HEK293T (cell line): ENCODE measurements around the gene GLCE.

ENCODE experiments used
- CTCF ChIA-PET: fragments of 350-600 bp; formaldehyde crosslinking; extraction: SDS; loops from one replicate; lab custom pipeline; 2021; ENCODE audit warnings: antibody characterized with exemption, inconsistent platforms; lab: Yijun Ruan, JAX
- POLR2A ChIA-PET: fragments of 350-600 bp; formaldehyde crosslinking; extraction: SDS; loops from one replicate; lab custom pipeline; 2020; ENCODE audit warnings: antibody characterized with exemption, inconsistent platforms; lab: Yijun Ruan, JAX
- DNase-seq: peaks from one replicate; pipeline ENCODE4 v3.0.0; 2012; ENCODE audit warnings: mixed read lengths; ENCODE audit errors: extremely low spot score
- ARNT ChIP-seq: fragments of 450-650 bp; IDR thresholded peaks from 2 replicates; pipeline ENCODE4 v1.6.1; 2017; ENCODE audit warnings: mild to moderate bottlenecking
- BHLHE40 ChIP-seq: fragments of 450-650 bp; IDR thresholded peaks from 2 replicates; pipeline ENCODE4 v1.6.1; 2016; ENCODE audit warnings: mild to moderate bottlenecking, moderate library complexity, borderline replicate concordance
- CTBP1 ChIP-seq: fragments of 450-650 bp; IDR thresholded peaks from 2 replicates; pipeline ENCODE4 v1.6.1; 2016; ENCODE audit warnings: borderline replicate concordance
- ELF4 ChIP-seq: fragments of 450-650 bp; IDR thresholded peaks from 2 replicates; pipeline ENCODE4 v1.6.1; 2017; ENCODE audit warnings: antibody characterized with exemption
- FOXA1 ChIP-seq: fragments of 450-650 bp; IDR thresholded peaks from 2 replicates; pipeline ENCODE4 v1.6.1; 2016; ENCODE audit warnings: mild to moderate bottlenecking
- FOXK2 ChIP-seq: fragments of 450-650 bp; IDR thresholded peaks from 2 replicates; pipeline ENCODE4 v1.6.1; 2016; ENCODE audit warnings: mild to moderate bottlenecking
- FOXM1 ChIP-seq: fragments of 450-650 bp; IDR thresholded peaks from 2 replicates; pipeline ENCODE4 v1.6.1; 2017; ENCODE audit warnings: mild to moderate bottlenecking, borderline replicate concordance
- HDGF ChIP-seq: fragments of 450-650 bp; IDR thresholded peaks from 2 replicates; pipeline ENCODE4 v1.6.1; 2017; ENCODE audit warnings: antibody characterized with exemption, borderline replicate concordance
- L3MBTL2 ChIP-seq: fragments of 450-650 bp; conservative IDR thresholded peaks from 2 replicates; pipeline ENCODE4 v1.6.1; 2016; ENCODE audit warnings: mild to moderate bottlenecking
- LEF1 ChIP-seq: fragments of 450-650 bp; IDR thresholded peaks from 2 replicates; pipeline ENCODE4 v1.6.1; 2017; ENCODE audit warnings: mild to moderate bottlenecking, borderline replicate concordance
- NFRKB ChIP-seq: fragments of 450-650 bp; IDR thresholded peaks from 2 replicates; pipeline ENCODE4 v1.6.1; 2016; ENCODE audit warnings: mild to moderate bottlenecking, moderate library complexity
- SP1 ChIP-seq: fragments of 450-650 bp; IDR thresholded peaks from 2 replicates; pipeline ENCODE4 v1.6.1; 2017
- SUZ12 ChIP-seq: fragments of 450-650 bp; IDR thresholded peaks from 2 replicates; pipeline ENCODE4 v1.6.1; 2016; ENCODE audit warnings: mild to moderate bottlenecking
- TARDBP ChIP-seq: fragments of 450-650 bp; IDR thresholded peaks from 2 replicates; pipeline ENCODE4 v1.6.1; 2016
- ZNF384 ChIP-seq: fragments of 450-650 bp; IDR thresholded peaks from 2 replicates; pipeline ENCODE4 v1.6.1; 2016
- TF ChIP-seq, protein P1 (sequence below): fragments of 450-650 bp; IDR thresholded peaks from 2 replicates; pipeline ENCODE4 v1.6.1; 2016

GLCE gene

DNA sequence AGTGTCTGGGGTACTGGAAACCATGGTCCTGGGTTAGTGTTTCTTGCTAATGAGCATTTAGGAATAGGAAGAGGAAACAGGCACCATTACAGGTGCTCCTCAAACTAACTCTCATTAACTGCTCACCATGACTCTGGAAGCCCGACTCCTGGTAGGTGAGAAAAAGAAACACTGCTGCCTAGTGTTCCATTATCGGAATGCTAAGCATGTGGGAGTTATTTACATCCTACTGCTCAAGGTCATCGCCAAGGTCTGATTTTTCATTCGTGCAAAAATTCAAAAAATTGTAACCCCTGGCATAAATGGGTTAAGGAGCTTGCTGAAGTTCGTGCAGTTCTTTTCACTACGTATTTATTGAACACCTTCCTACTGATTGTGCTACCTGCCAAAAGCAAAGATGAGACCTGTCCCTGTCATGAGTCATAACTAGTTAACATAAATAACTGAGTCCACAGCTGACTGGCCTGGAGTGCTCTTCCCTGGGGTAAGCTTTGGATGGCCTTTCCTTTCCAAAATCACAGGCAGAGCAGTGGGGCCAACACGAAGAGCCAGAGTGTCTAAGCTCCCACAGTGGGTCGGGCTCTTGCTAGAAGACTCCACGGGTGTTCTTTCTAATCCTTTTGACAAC, 115.6 kb downstream of the GLCE start:
- no peak for DNase-seq
- TF ChIP-seq FOXA1 (no peak), ELF4 (no peak)
- POLR2A ChIA-PET = interaction anchor here (1.3 kb wide), 1 partner anchor 24 kb away, joined by 3 read pairs; no protein-coding TSS in a partner anchor

DNA sequence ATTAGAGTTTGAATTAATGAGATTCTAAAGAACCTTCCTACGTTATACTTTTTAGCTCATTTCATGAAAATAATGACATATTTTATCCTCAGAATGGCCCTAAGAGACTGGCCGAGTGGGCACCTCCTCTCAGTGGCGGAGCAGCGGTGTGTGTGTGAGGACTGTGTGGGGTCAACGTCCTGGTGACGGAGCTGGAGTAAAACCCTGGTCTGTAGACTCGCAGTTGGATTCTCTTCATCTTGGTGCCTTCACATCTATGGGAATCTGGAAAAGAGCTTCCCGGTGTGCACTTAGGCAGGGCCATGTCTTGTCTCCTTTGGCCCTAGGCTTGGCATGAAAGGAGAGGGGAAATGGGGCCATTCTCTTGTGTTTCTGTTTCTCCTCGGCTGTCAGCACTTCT, 116.9 kb downstream of the GLCE start:
- no peak for DNase-seq
- ChIA-PET POLR2A (no interaction called here), CTCF (interaction anchor here (1.2 to 1.8 kb wide), 2 partner anchors 11 to 12 kb away, joined by 3 to 4 read pairs; no protein-coding TSS in a partner anchor)

More for the DNA sequence above, 115.6 kb downstream of the GLCE start:
- CTCF ChIA-PET = interaction anchor here (0.9 kb wide), 1 partner anchor 11 kb away, joined by 3 read pairs; no protein-coding TSS in a partner anchor

GRCh38 chr15:69279636-69280035, 119.2 kb downstream of the GLCE start:
- ChIA-PET POLR2A (no interaction called here), CTCF (interaction anchor here (0.6 to 1.0 kb wide), 3 partner anchors 11 to 193 kb away, joined by 3 to 4 read pairs (median 3); no protein-coding TSS in a partner anchor)

More for the DNA sequence above, 116.9 kb downstream of the GLCE start:
- TF ChIP-seq BHLHE40 (no peak), FOXM1 (no peak), ARNT (no peak), TARDBP (no peak), ELF4 (no peak), NFRKB (no peak), CTBP1 (no peak)
- TF ChIP-seq, protein P1, sequence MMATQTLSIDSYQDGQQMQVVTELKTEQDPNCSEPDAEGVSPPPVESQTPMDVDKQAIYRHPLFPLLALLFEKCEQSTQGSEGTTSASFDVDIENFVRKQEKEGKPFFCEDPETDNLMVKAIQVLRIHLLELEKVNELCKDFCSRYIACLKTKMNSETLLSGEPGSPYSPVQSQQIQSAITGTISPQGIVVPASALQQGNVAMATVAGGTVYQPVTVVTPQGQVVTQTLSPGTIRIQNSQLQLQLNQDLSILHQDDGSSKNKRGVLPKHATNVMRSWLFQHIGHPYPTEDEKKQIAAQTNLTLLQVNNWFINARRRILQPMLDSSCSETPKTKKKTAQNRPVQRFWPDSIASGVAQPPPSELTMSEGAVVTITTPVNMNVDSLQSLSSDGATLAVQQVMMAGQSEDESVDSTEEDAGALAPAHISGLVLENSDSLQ = no peak

DNA sequence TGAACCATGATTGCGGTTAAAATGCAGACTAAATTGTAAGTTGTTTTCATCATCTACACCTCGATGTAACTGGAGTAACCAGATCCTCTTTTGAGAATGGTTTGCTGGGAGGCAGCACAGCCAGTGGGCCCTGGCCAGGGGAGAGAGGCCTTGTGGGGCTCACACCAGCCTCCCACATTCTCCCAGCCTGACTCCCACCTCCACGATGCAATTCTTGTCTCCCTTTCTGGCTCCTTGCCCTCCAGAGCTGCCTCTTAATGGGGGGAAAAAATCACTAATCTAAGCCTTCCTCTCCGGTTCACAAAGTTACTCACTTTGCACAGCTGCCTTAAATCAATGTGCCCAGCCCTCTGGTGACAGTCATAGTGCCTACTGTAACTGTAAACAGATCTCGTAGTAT, 120.3 kb downstream of the GLCE start:
- ChIA-PET POLR2A (no interaction called here), CTCF (no interaction called here)
- no peak for DNase-seq
- TF ChIP-seq, protein P1 = no peak
- TF ChIP-seq ARNT (no peak), TARDBP (no peak), L3MBTL2 (no peak)

More at GRCh38 chr15:69279636-69280035, 119.2 kb downstream of the GLCE start:
- no peak for TF ChIP-seq BHLHE40
- no peak for TF ChIP-seq ARNT
- no peak for TF ChIP-seq FOXK2
- no peak for DNase-seq

DNA sequence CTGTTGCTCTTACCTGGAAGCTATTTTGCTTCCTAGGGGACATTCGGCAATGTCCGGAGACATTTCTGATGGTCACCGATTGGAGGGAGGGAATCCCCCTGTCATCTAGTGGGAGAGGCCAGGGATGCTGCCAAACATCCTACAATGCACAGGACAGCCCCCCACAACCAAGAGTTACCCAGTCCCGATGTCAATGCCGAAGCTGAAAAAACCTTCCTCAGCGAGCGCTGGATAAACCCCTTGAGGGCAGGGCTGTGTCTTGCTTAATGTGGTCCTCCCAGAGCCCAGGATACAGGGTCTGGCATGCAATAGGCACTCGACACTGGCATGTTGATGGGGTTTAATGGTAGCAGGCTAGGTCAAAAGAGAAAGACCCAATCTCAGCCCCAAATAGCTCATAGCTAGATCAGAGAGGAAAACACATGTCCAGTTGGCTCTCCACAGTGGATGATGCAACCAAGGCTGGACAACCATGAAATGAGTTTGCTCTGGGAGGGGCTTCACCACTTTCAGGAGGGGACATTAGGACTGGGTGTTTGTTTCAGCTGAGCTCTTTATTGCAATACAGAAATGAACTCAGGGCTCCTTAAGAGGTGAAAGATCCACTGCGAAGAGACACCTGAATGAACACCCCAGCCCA, 121.8 kb downstream of the GLCE start:
- no peak for DNase-seq
- no peak for TF ChIP-seq CTBP1
- no peak for TF ChIP-seq SUZ12
- TF ChIP-seq, protein P1 = no peak
- no peak for TF ChIP-seq FOXK2
- TF ChIP-seq L3MBTL2 = no peak
- no peak for TF ChIP-seq HDGF
- TF ChIP-seq SP1 = no peak
- no peak for TF ChIP-seq BHLHE40
- no peak for TF ChIP-seq FOXA1
- TF ChIP-seq LEF1 = no peak
- TF ChIP-seq FOXM1 = no peak
- no peak for TF ChIP-seq ZNF384
- TF ChIP-seq NFRKB = no peak
- TF ChIP-seq ELF4 = no peak
- CTCF ChIA-PET = no interaction called here
- POLR2A ChIA-PET = no interaction called here

DNA sequence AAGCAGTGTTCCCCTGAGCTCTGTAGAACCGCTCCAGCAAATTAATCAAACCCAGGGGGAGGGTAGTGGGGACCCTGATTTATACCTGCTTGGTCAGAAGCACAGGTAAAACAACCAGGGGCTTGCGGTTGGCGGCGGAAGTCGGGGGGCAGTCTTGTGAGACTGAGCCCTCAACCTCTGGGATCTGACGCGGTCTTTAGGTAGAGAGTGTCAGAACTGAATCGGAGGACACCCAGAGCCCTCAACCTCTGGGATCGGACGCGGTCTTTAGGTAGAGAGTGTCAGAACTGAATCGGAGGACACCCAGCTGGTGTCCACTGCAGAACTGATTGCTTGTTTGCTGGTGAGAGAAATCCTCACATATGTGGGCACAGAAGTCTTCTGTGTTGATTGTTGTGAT, 125.4 kb downstream of the GLCE start:
- TF ChIP-seq CTBP1 (no peak), FOXM1 (no peak)
- CTCF ChIA-PET = no interaction called here
- no peak for DNase-seq
- POLR2A ChIA-PET = no interaction called here

DNA sequence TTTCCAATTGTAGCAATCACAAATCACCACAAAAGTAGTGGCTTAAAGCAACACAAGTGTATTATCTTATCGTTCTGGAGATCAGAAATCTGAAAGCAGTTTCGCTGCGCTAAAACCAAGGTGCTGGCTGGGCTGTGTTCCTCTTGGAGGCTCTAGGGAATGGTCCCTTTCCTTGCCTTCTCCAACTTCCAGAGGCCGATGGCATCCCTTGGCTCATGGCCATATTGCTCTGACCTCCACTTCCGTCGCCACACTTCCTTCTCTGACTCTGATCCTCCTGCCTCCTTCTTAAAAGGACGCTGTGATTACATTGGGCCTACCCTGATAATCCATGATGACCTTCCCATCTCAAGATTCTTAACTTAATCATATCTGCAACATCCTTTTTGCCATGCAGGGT, 127.6 kb downstream of the GLCE start:
- TF ChIP-seq ZNF384 = no peak
- TF ChIP-seq FOXM1 = no peak
- no peak for TF ChIP-seq BHLHE40
- no peak for TF ChIP-seq L3MBTL2
- ChIA-PET CTCF (no interaction called here), POLR2A (no interaction called here)
- DNase-seq = no peak
